AG04450 (cell line): Measurements from ENCODE around the gene CLIP1. TPM values are rescaled to one million over a fixed set of nuclear protein-coding genes. Genes with fewer than 3 reads are reported as not detected.

Source experiments
- CTCF ChIA-PET: fragments of 300-600, 350-600 bp; formaldehyde crosslinking; extraction: SDS; loops from one replicate; lab custom pipeline; 2022; ENCODE audit warnings: antibody characterized with exemption, inconsistent platforms; lab: Charles Lee
- POLR2A ChIA-PET: fragments of 350-600 bp; formaldehyde crosslinking; extraction: SDS; loops from one replicate; lab custom pipeline; 2021; ENCODE audit warnings: antibody characterized with exemption, inconsistent platforms; lab: Yijun Ruan, JAX
- DNase-seq: peaks from one replicate; pipeline ENCODE4 v3.0.0-alpha.2; 2011; ENCODE audit warnings: low read depth, low spot score
- H3K27ac ChIP-seq: one replicate; pipeline ENCODE4 v1.5.1; 2012; ENCODE audit warnings: low read depth, low read length, control low read depth
- H3K27me3 ChIP-seq: one replicate; pipeline ENCODE4 v1.6.0; 2012; ENCODE audit warnings: low read length; ENCODE audit not compliant: control insufficient read depth, insufficient read depth
- H3K4me3 ChIP-seq: 2 replicates; pipeline ENCODE4 v1.5.1; 2011; ENCODE audit warnings: mild to moderate bottlenecking, low read depth, low read length, control low read depth
- H3K9me3 ChIP-seq: 2 replicates; pipeline ENCODE4 v1.5.1; 2012; ENCODE audit warnings: low read length; ENCODE audit not compliant: control insufficient read depth, insufficient read depth
- CTCF ChIP-seq: IDR thresholded peaks from 2 replicates; pipeline ENCODE4 v1.5.1; 2011; ENCODE audit warnings: low read depth, low read length, control low read depth, inconsistent platforms
- polyA plus RNA-seq: library from polyadenylated mRNA; depleted of rRNA; stranded (reverse); fragments of >200 nt; gene quantifications from 2 replicates; pipeline ENCODE4 v1.2.3, GENCODE V29; 2011

The CLIP1 gene
- polyA plus RNA-seq, 1 experiment = 63.6 TPM

- CTCF ChIA-PET = interaction anchor here (0.6 to 3.4 kb wide), 7 partner anchors 8 to 207 kb away, joined by 3 to 21 read pairs (median 4); no protein-coding TSS in a partner anchor
- no peak overlapping the region for H3K27ac ChIP-seq
- no peaks in the 10 kb centered on the region for H3K27me3 ChIP-seq
- TF ChIP-seq CTCF = no peak
- H3K4me3 ChIP-seq = no peak overlapping the region
- no peak for DNase-seq
- H3K9me3 ChIP-seq = no peaks in the 10 kb centered on the region
- POLR2A ChIA-PET = no interaction called here
Measured at GRCh38 chr12:122323311-122324019, 99.0 kb downstream of the CLIP1 start.

GRCh38 chr12:122322501-122322900 lies 100.0 kb downstream of the CLIP1 start:
- ChIA-PET POLR2A (no interaction called here), CTCF (interaction anchor here (0.6 to 3.4 kb wide), 5 partner anchors 9 to 33 kb away, joined by 4 to 21 read pairs (median 4); no protein-coding TSS in a partner anchor)
- Histone ChIP-seq H3K4me3 (no peak overlapping the region), H3K27ac (no peak overlapping the region), H3K9me3 (no peaks in the 10 kb centered on the region), H3K27me3 (no peaks in the 10 kb centered on the region)
- no peak for DNase-seq
- TF ChIP-seq CTCF = no peak

- TF ChIP-seq CTCF = no peak
- H3K27ac ChIP-seq = peak overlapping the region; percentile 78
- H3K4me3 ChIP-seq = no peak overlapping the region
- H3K27me3 ChIP-seq = no peaks in the 10 kb centered on the region
- POLR2A ChIA-PET = interaction anchor here (0.6 kb wide), 1 partner anchor 57 kb away, joined by 7 read pairs; no protein-coding TSS in a partner anchor
- DNase-seq = peak; percentile 24
- CTCF ChIA-PET = interaction anchor here (2.0 kb wide), 1 partner anchor 37 kb away, joined by 7 read pairs; no protein-coding TSS in a partner anchor
- H3K9me3 ChIP-seq = no peaks in the 10 kb centered on the region
Measured at GRCh38 chr12:122318607-122319605, 103.6 kb downstream of the CLIP1 start.

GRCh38 chr12:122312926-122313325 lies 109.5 kb downstream of the CLIP1 start:
- ChIA-PET CTCF (interaction anchor here (0.7 to 1.1 kb wide), 2 partner anchors 10 to 23 kb away, joined by 3 read pairs; no protein-coding TSS in a partner anchor), POLR2A (no interaction called here)
- Histone ChIP-seq H3K27ac (no peak overlapping the region), H3K4me3 (no peak overlapping the region), H3K9me3 (no peaks in the 10 kb centered on the region), H3K27me3 (no peaks in the 10 kb centered on the region)
- DNase-seq = no peak
- no peak for TF ChIP-seq CTCF
